GM21526 (cell line): Measurements from ENCODE around the gene SPOCK1.
"Not testable (repeated sequence)": the region's sequence is repeated elsewhere in the genome, so short reads cannot be mapped to it uniquely, and the experiment has no call there.

Source experiments
- ATAC-seq: cut with Tn5 transposase; IDR thresholded peaks from one replicate; pipeline ENCODE4 v1.9.1; 2021; ENCODE audit warnings: moderate library complexity; ENCODE audit not compliant: unreplicated experiment, low FRiP score

Gene SPOCK1

DNA sequence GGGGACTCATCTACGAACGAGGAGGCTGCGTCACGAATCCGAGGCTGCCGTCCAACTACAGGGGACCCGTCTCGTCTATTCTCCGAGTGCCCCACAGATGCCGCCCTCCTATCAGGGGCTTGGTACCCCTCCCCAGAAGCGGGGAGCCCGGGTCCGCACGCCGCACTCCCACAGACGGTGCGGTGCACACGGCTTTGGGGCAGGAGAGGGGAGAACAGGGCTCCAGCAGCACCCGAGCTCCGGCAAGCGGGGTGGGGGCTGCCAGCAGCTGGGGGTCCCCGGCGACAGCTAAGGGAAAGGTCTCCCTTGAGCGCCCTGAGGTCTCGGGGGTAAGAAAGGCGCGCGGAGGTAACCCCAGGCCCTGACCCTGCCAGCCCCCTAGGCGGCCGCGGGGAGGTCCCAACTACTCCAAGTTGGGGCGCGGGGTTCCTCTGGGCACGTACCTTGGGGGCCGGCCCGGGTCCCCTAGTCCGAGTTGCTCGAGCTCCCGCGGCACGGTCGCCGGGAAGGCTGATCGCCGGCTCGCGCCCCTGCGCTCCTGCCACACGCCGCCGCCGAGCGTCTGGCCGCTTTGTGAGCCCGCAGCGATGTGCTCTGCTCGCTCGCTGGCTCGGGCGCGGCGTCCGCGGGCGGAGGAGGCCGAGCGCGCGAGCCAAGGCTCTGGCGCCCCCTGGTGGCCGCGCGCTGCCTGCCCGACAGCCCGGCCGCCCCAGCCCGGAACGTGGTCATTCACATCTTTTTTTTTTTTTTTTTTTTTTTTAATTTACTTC, at the start of gene SPOCK1:
Gene SPOCK1, minus strand, starts transcription at position 591 of the 770 bp plus-strand sequence.
- ATAC-seq: peak; percentile 90

DNA sequence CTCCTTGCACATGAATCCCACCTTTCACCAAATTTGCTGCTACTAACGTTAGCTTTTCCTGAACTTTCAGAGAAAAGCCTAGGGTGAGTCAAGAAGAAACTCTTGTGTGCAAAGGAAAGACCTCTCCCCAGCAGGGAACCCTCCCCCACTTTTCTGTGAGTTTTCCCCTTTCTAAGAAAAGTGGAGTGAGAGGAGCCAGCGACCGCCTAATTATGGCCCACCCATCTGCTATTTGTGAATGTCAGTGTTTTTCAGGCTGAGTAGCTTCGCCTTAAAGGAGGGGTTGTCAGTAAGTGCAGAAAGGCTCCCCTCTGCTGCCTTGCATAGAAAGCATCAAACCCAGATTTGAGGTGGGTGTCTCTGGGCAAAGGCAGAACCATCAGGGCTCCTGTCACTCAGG, 46.8 kb upstream of the SPOCK1 start:
- ATAC-seq: no peak

GRCh38 chr5:137535449-137535848, 36.3 kb upstream of the SPOCK1 start:
- not testable (repeated sequence) for ATAC-seq

DNA sequence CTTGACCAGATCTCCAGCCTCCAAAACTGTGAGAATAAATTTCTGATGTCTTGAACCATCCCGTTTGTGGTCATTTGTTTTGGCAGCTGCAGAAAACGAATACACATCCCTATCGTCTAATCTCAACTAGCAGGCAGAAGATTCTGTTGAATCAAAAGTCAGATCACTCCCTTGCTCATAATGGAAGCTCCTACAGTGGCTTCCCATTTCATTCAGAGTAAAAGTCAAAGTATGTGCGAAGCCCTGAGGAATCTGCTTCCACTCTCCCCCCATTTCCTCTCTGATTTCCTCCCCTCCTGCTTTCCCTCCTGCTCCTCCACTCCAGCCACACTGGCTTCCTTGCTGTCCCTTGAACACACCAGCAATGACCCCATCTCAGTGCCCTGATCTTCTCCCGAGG, 34.8 kb upstream of the SPOCK1 start:
- ATAC-seq: no peak

- ATAC-seq: no peak
Observed at GRCh38 chr5:137531266-137531665, 32.1 kb upstream of the SPOCK1 start.

DNA sequence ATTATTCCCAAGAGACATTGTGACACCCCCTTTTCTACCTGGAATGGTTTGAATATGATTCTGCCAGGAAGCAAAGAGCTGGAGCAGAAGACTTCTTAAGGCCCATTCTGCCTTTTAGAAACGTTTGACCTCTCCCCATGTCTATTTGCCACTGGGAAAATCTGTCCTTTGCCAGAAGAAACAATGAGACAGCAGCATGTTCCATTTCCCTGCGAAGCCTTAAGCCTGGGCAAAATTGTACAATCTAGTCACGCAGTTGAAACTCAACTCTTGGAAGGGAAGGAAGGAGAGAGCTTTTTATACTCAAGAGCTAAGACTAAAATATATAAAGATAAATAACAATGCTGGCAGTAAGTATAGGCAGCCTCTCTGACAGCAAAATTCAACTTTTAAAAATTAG, 22.1 kb upstream of the SPOCK1 start:
- no peak for ATAC-seq

DNA sequence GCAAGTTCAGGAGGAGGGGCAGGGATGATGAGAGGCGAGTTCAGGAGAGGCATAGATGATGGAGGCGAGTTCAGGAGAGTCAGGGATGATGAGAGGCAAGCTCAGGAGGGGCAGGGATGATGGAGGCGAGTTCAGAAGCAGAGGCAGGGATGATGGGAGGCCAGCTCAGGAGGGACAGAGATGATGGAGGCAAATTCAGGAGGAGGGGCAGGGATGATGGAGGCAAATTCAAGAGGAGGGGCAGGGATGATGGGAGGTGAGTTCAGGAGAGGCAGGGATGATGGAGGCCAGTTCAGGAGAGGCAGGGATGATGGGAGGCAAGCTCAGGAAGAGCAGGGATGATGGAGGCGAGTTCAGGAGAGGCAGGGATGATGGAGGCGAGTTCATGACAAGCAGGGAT, 17.8 kb upstream of the SPOCK1 start:
- ATAC-seq: no peak

- ATAC-seq: no peak
Observed at GRCh38 chr5:137516251-137516797, 17.2 kb upstream of the SPOCK1 start.

GRCh38 chr5:137515238-137515637, 16.1 kb upstream of the SPOCK1 start:
- ATAC-seq: no peak

DNA sequence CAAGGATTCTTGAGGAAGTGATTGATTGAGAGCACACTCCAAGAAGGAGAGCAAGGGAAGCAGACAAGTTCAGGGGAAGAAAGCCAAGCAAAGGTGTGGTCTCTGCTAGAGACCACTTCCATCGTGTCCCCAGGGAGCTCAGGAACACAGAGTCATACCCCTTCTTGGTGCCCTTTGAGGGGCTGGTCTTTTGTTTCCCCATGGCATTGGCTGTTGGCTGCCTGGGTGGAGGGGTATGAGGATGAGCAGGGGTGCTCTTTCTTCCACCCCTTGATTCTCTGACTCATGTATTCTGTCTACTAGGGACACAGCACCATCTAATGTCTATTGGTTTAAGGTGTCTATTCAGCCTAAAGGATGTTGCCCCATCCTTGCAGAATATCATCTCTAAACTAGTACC, 11.5 kb upstream of the SPOCK1 start:
- ATAC-seq: no peak

- ATAC-seq: no peak
Observed at GRCh38 chr5:137507150-137507549, 8.0 kb upstream of the SPOCK1 start.

GRCh38 chr5:137506296-137506695, 7.2 kb upstream of the SPOCK1 start:
- ATAC-seq: no peak

DNA sequence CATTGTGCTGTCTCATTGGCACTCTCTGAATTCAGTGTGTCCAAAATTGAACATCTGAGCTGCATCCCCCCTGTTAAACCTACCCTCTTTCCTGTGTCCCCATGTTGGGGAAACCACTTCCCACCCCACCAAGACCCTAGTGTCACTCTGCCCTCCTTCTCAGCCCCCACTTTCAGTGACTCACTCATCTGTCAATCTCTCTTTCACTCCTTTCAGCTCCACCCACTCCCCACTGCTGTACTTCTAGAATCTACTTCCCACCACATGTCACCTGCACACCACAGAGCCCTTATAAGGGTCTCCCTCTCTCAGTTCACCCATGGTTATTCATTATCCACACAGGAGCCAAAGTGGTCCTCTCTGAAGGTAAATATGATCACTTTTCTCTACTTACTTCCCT, 5.8 kb upstream of the SPOCK1 start:
- ATAC-seq: no peak

GRCh38 chr5:137503456-137503855, 4.3 kb upstream of the SPOCK1 start:
- no peak for ATAC-seq

DNA sequence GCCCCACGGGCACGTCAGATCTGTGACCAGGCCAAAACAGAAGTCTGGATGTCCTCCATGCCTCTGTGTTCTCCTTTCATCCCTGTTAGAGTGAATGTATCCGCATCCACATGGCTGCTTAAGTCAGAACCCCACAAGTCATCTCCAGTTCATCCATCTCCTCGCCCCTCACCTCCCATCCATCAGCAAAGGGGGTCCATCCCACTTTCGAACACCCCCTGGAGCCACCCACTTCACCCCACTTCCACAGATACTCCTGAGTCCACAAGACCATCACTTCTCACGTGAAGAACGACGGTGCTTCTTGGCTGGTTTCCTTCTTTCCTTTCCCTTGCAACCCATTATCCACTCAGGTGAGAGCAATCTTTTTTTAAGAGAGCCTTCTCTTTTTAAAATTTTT, 3.5 kb upstream of the SPOCK1 start:
- ATAC-seq: no peak

- ATAC-seq: no peak
Observed at GRCh38 chr5:137501846-137502406, 2.8 kb upstream of the SPOCK1 start.

- no peak for ATAC-seq
Observed at GRCh38 chr5:137501226-137501625, 2.1 kb upstream of the SPOCK1 start.

GRCh38 chr5:137500615-137501225, 1.6 kb upstream of the SPOCK1 start:
- ATAC-seq: no peak

DNA sequence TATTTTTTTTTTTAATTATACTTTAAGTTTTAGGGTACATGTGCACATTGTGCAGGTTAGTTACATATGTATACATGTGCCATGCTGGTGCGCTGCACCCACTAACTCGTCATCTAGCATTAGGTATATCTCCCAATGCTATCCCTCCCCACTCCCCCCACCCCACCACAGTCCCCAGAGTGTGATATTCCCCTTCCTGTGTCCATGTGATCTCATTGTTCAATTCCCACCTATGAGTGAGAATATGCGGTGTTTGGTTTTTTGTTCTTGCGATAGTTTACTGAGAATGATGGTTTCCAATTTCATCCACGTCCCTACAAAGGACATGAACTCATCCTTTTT, 351 bp upstream of the SPOCK1 start:
- not testable (repeated sequence) for ATAC-seq

- no peak for ATAC-seq
Observed at GRCh38 chr5:137498301-137498735, 808 bp downstream of the SPOCK1 start.

DNA sequence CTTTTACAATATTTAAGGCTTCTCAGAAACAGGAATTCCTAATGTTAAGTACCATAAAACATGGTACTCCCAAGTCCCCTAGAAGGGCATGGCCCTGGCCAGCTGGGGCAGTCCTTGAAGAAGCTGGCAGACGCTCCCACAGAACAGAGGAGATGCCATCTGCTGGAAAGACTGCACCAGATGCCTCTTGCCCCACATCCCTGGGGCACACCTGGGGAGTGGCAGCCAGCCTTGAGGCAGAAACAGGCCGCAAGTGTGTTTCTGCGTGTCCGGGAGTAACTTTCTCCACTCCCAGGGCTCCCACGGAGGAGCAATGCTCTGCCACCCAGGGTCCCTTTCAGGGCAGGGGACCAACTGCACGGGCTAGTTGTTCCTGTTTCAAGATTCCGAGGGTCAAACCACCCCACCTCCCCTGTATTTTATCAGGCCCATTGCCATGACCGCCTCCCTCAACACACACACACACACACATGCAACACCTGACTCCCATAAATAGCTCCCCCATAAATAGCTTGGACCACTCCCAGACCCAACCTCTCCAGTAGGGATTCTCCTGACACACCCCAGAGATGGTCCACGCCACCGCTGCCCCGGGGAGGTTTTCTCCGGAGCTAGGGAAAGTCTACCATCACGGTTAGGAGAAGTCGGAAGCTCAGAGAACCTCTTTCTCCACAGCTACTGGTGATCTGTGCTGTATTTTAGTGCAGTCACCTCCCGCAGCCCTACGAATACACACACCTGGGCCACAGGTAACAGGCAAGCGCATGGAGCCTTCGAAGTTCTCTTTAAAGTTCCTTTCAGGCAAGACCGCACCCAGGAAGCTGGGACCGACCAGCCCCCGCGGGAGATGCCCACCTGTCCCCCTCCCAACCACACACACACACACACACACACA, 1.5 kb downstream of the SPOCK1 start:
- no peak for ATAC-seq
